ENCODE measurements around the gene BFSP2. TPM values are rescaled to one million over a fixed set of nuclear protein-coding genes. Genes with fewer than 3 reads are reported as not detected.

Gene BFSP2
- total and polyA plus RNA-seq, 2 of the 13 experiments (the other 11 are each of a cell fraction or from before 2014, with no cell fraction given): not detected

- TF ChIP-seq POGZ (CRISPR knock-in tag; IDR thresholded peaks at IDR 0.05): no peak
- TF ChIP-seq KDM2A (CRISPR knock-in tag; IDR thresholded peaks at IDR 0.05; ENCODE audit: borderline replicate concordance, low read depth): peak; percentile 46; the same call in 1 of the 2 replicates
- no peak for TF ChIP-seq HNF4G (IDR thresholded peaks at IDR 0.05; ENCODE audit: borderline replicate concordance, low read depth, low read length)
- TF ChIP-seq HNF4G (CRISPR knock-in tag; IDR thresholded peaks at IDR 0.05; ENCODE audit: borderline replicate concordance, low read depth): no peak
- 0 out of 2 replicates have a peak, but pooled peaks have one; percentile 26 for TF ChIP-seq SP4 (CRISPR knock-in tag; IDR thresholded peaks at IDR 0.05)
- no peak for TF ChIP-seq IRF1 (CRISPR knock-in tag; IDR thresholded peaks at IDR 0.05; ENCODE audit: low read depth)
- no peak for TF ChIP-seq ARNT (IDR thresholded peaks at IDR 0.05)
- TF ChIP-seq WIZ (CRISPR knock-in tag; IDR thresholded peaks at IDR 0.05): no peak
- TF ChIP-seq ADNP (CRISPR knock-in tag; IDR thresholded peaks at IDR 0.05): no peak
- TF ChIP-seq CBX5 (CRISPR knock-in tag; IDR thresholded peaks at IDR 0.05; ENCODE audit: borderline replicate concordance): no peak
- no peak for TF ChIP-seq MED8 (CRISPR knock-in tag; IDR thresholded peaks at IDR 0.05; ENCODE audit: insufficient replicate concordance)
- TF ChIP-seq RXRB (CRISPR knock-in tag; IDR thresholded peaks at IDR 0.05; ENCODE audit: borderline replicate concordance): 0 out of 2 replicates have a peak, but pooled peaks have one; percentile 19
- TF ChIP-seq ZNF883 (CRISPR knock-in tag; IDR thresholded peaks at IDR 0.05; ENCODE audit: not compliant biosample characterization): peak; percentile 36
Measured at GRCh38 chr3:133384331-133385027, 15.4 kb upstream of the BFSP2 start (continued).

GRCh38 chr3:133386876-133387275 lies 13.0 kb upstream of the BFSP2 start:
- no peak overlapping the region for H3K27ac ChIP-seq (ENCODE audit: extremely low read length, insufficient read depth, low read length)
- TF ChIP-seq CTCF (CRISPR knock-in tag; IDR thresholded peaks at IDR 0.05) (0 out of 2 replicates have a peak, but pooled peaks have one; percentile 2), GABPB1 (CRISPR knock-in tag; IDR thresholded peaks at IDR 0.05) (no peak)
- H3K4me2 ChIP-seq (ENCODE audit: low read depth, low read length): no peak overlapping the region
- H3K4me3 ChIP-seq (replicated peaks in 1 of 3; ENCODE audit: insufficient read depth in 1 of 3, low read depth in 2 of 3, low read length in 3 of 3): no peak overlapping the region
- BruUV-seq (replicated peaks): no TSS peak
- H3K27me3 ChIP-seq (ENCODE audit: control insufficient read depth in 1 of 2, insufficient read depth in 2 of 2, low read length in 2 of 2): peaks cover 2 to 11% of the 10 kb centered on the region in 2 experiments; a peak in 1 of 5 replicates
- no peak overlapping the region for H3K9ac ChIP-seq (ENCODE audit: insufficient read depth, low read depth, low read length)
- no peak overlapping the region for H2AFZ ChIP-seq (ENCODE audit: low read length)
- no peak for FAIRE-seq
- in situ Hi-C loops (cut with HindIII; ENCODE audit: extremely low pct_ligation_motif_present, low pct_unique_long_range_greater_than_20kb): loop anchor here (5.0 to 25.0 kb wide), 2 partner anchors 655 to 850 kb away; no protein-coding TSS in a partner anchor
- no peak for ATAC-seq
- CTCF ChIA-PET (ENCODE audit: low intra/inter-chr PET ratio, low total read pairs): no interaction called here
- no peaks in the 10 kb centered on the region for H4K20me1 ChIP-seq (ENCODE audit: insufficient read depth, low read length)
- H3K79me2 ChIP-seq (ENCODE audit: insufficient read depth, low read length): no peaks in the 10 kb centered on the region
- POLR2A ChIA-PET: no interaction called here
- H3K36me3 ChIP-seq (replicated peaks in 1 of 2; ENCODE audit: control insufficient read depth in 1 of 2, insufficient read depth in 2 of 2, low read length in 2 of 2): no peaks in the 10 kb centered on the region
- intact Hi-C loops (cut with micrococcal nuclease; ENCODE audit: unreplicated experiment): no loop called here
- no peak for DNase-seq (ENCODE audit: low spot score)
- peaks cover 16% of the 10 kb centered on the region for H3K4me1 ChIP-seq (ENCODE audit: insufficient read depth, low read length)
- no peaks in the 10 kb centered on the region for H3K9me3 ChIP-seq (ENCODE audit: low read length)
